Activated T-cell treated with anti-CD3 and anti-CD28 coated beads, Interleukin-2, amount 50 U/mL, for 24 hours (primary cell): ENCODE data around the gene THBS4.

ENCODE experiments used
- DNase-seq: peaks from one replicate; pipeline ENCODE4 v3.0.0-alpha.2; 2020
- H3K27ac Mint-ChIP-seq: 2 replicates; pipeline ENCODE4 v1.8.0; 2020; ENCODE audit warnings: mild to moderate bottlenecking, mixed read lengths
- H3K27me3 Mint-ChIP-seq: 2 replicates; pipeline ENCODE4 v1.8.0; 2020; ENCODE audit warnings: mixed read lengths
- H3K36me3 Mint-ChIP-seq: 2 replicates; pipeline ENCODE4 v1.8.0; 2020; ENCODE audit warnings: low read depth, mixed read lengths
- H3K4me1 Mint-ChIP-seq: 2 replicates; pipeline ENCODE4 v1.8.0; 2020; ENCODE audit warnings: low read depth, mixed read lengths
- H3K4me3 Mint-ChIP-seq: 2 replicates; pipeline ENCODE4 v1.8.0; 2020; ENCODE audit warnings: mild to moderate bottlenecking, moderate library complexity, mixed read lengths
- H3K9me3 Mint-ChIP-seq: 2 replicates; pipeline ENCODE4 v1.8.0; 2020; ENCODE audit warnings: mixed read lengths

The THBS4 gene

GRCh38 chr5:80060966-80061365 lies 25.8 kb downstream of the THBS4 start:
- H3K9me3 Mint-ChIP-seq, result no peaks in the 10 kb centered on the region
- no peak overlapping the region for H3K4me3 Mint-ChIP-seq
- H3K4me1 Mint-ChIP-seq, result peaks cover 8% of the 10 kb centered on the region
- peaks cover 3% of the 10 kb centered on the region for H3K36me3 Mint-ChIP-seq
- no peak for DNase-seq
- no peak overlapping the region for H3K27ac Mint-ChIP-seq
- no peaks in the 10 kb centered on the region for H3K27me3 Mint-ChIP-seq

GRCh38 chr5:80061547-80061946 lies 26.4 kb downstream of the THBS4 start:
- Mint-ChIP-seq H3K27me3 (no peaks in the 10 kb centered on the region), H3K9me3 (no peaks in the 10 kb centered on the region), H3K4me1 (peaks cover 8% of the 10 kb centered on the region), H3K36me3 (peaks cover 3% of the 10 kb centered on the region), H3K27ac (no peak overlapping the region), H3K4me3 (no peak overlapping the region)
- DNase-seq, result no peak

GRCh38 chr5:80064124-80064523 lies 29.0 kb downstream of the THBS4 start:
- H3K27me3 Mint-ChIP-seq, result no peaks in the 10 kb centered on the region
- DNase-seq, result no peak
- H3K4me1 Mint-ChIP-seq, result peaks cover 2% of the 10 kb centered on the region
- H3K4me3 Mint-ChIP-seq, result no peak overlapping the region
- H3K36me3 Mint-ChIP-seq, result peaks cover 3% of the 10 kb centered on the region
- no peak overlapping the region for H3K27ac Mint-ChIP-seq
- no peaks in the 10 kb centered on the region for H3K9me3 Mint-ChIP-seq

DNA sequence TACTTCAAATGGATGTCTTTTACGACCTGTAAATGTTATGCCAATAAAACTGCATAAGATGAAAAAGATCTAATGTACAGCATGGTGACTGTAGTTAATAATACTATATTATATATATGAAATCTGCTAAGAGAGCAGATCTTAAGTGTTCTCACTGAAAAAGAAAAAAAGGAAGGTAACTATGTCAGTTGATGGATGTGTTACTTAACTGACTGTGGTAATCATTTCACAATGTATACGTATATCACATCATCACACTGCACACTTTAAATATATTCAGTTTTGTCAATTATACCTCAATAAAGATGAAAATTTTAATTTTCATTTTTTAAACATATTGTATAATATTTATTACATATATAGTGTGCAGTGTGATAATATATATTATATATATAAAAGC lies 31.9 kb downstream of the THBS4 start:
- Mint-ChIP-seq H3K36me3 (peaks cover 3% of the 10 kb centered on the region), H3K27ac (no peak overlapping the region), H3K27me3 (no peaks in the 10 kb centered on the region), H3K9me3 (no peaks in the 10 kb centered on the region), H3K4me1 (no peaks in the 10 kb centered on the region), H3K4me3 (no peak overlapping the region)
- DNase-seq, result no peak

GRCh38 chr5:80067531-80068245 lies 32.5 kb downstream of the THBS4 start:
- Mint-ChIP-seq H3K36me3 (peaks cover 3% of the 10 kb centered on the region), H3K4me3 (no peak overlapping the region), H3K27me3 (no peaks in the 10 kb centered on the region), H3K9me3 (no peaks in the 10 kb centered on the region), H3K27ac (no peak overlapping the region), H3K4me1 (no peaks in the 10 kb centered on the region)
- DNase-seq, result no peak

DNA sequence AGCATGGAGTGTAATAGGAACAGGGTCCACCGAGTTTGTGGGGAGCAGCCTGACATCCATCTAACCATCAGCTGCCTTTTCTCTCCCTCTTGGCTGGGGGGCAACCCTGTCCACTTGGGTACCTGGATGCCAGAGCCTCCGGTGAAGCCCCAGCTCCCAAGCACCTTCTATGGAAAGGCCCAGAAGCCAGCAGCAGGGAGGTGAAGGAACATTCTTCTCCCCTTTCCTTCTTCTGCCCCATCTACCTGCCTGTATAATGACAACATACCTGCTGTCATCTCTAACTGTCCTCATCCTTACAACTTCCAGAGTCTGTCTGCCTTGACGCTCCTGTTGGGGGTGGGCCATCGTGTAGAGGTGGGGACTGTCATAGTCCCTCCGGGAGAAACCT lies 33.1 kb downstream of the THBS4 start:
- H3K4me3 Mint-ChIP-seq, result no peak overlapping the region
- no peaks in the 10 kb centered on the region for H3K9me3 Mint-ChIP-seq
- H3K4me1 Mint-ChIP-seq, result no peaks in the 10 kb centered on the region
- H3K27me3 Mint-ChIP-seq, result no peaks in the 10 kb centered on the region
- peaks cover 3% of the 10 kb centered on the region for H3K36me3 Mint-ChIP-seq
- no peak overlapping the region for H3K27ac Mint-ChIP-seq
- no peak for DNase-seq

GRCh38 chr5:80068775-80069174 lies 33.6 kb downstream of the THBS4 start:
- H3K4me3 Mint-ChIP-seq, result no peak overlapping the region
- no peaks in the 10 kb centered on the region for H3K27me3 Mint-ChIP-seq
- H3K4me1 Mint-ChIP-seq, result no peaks in the 10 kb centered on the region
- no peak overlapping the region for H3K27ac Mint-ChIP-seq
- no peaks in the 10 kb centered on the region for H3K9me3 Mint-ChIP-seq
- no peak for DNase-seq
- H3K36me3 Mint-ChIP-seq, result no peaks in the 10 kb centered on the region

- Mint-ChIP-seq H3K27me3 (no peaks in the 10 kb centered on the region), H3K4me1 (no peaks in the 10 kb centered on the region), H3K36me3 (no peaks in the 10 kb centered on the region), H3K4me3 (no peak overlapping the region), H3K9me3 (no peaks in the 10 kb centered on the region), H3K27ac (no peak overlapping the region)
- no peak for DNase-seq
These were observed 34.2 kb downstream of the THBS4 start for GRCh38 chr5:80069251-80069800.

DNA sequence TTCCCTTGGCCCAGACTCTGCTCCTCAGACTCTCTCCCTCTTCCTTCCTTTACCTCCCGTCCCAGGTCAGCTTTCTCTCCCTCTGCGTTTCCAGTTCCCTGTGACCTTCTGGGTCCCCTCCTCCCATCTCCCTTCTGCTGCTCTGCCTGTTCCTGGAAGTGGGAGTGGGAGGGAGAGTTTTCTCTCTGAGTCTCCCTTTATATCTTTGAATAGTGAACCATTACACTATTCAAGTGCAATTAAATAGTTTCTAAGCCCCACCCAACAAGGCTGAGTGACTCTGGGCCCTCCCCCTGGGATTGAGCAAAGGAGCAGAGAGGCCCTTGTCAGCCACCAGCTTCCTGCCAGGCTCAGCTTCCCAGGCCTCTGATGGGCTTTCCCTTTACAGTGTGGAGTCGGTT lies 34.8 kb downstream of the THBS4 start:
- H3K27ac Mint-ChIP-seq, result peak overlapping the region; percentile 30
- no peak overlapping the region for H3K4me3 Mint-ChIP-seq
- no peaks in the 10 kb centered on the region for H3K9me3 Mint-ChIP-seq
- DNase-seq, result no peak
- H3K4me1 Mint-ChIP-seq, result no peaks in the 10 kb centered on the region
- H3K27me3 Mint-ChIP-seq, result no peaks in the 10 kb centered on the region
- no peaks in the 10 kb centered on the region for H3K36me3 Mint-ChIP-seq

- no peak overlapping the region for H3K4me3 Mint-ChIP-seq
- H3K27me3 Mint-ChIP-seq, result no peaks in the 10 kb centered on the region
- no peaks in the 10 kb centered on the region for H3K36me3 Mint-ChIP-seq
- no peak overlapping the region for H3K27ac Mint-ChIP-seq
- no peaks in the 10 kb centered on the region for H3K4me1 Mint-ChIP-seq
- DNase-seq, result no peak
- H3K9me3 Mint-ChIP-seq, result no peaks in the 10 kb centered on the region
These were observed 35.3 kb downstream of the THBS4 start for GRCh38 chr5:80070338-80071056.

- Mint-ChIP-seq H3K9me3 (no peaks in the 10 kb centered on the region), H3K4me3 (no peak overlapping the region), H3K27me3 (no peaks in the 10 kb centered on the region), H3K4me1 (no peaks in the 10 kb centered on the region), H3K27ac (no peak overlapping the region), H3K36me3 (no peaks in the 10 kb centered on the region)
- no peak for DNase-seq
These were observed 36.4 kb downstream of the THBS4 start for GRCh38 chr5:80071510-80072021.

- DNase-seq, result no peak
- Mint-ChIP-seq H3K27ac (no peak overlapping the region), H3K27me3 (no peaks in the 10 kb centered on the region), H3K36me3 (no peaks in the 10 kb centered on the region), H3K4me1 (no peaks in the 10 kb centered on the region), H3K9me3 (no peaks in the 10 kb centered on the region), H3K4me3 (no peak overlapping the region)
These were observed 37.2 kb downstream of the THBS4 start for GRCh38 chr5:80072103-80073073.

DNA sequence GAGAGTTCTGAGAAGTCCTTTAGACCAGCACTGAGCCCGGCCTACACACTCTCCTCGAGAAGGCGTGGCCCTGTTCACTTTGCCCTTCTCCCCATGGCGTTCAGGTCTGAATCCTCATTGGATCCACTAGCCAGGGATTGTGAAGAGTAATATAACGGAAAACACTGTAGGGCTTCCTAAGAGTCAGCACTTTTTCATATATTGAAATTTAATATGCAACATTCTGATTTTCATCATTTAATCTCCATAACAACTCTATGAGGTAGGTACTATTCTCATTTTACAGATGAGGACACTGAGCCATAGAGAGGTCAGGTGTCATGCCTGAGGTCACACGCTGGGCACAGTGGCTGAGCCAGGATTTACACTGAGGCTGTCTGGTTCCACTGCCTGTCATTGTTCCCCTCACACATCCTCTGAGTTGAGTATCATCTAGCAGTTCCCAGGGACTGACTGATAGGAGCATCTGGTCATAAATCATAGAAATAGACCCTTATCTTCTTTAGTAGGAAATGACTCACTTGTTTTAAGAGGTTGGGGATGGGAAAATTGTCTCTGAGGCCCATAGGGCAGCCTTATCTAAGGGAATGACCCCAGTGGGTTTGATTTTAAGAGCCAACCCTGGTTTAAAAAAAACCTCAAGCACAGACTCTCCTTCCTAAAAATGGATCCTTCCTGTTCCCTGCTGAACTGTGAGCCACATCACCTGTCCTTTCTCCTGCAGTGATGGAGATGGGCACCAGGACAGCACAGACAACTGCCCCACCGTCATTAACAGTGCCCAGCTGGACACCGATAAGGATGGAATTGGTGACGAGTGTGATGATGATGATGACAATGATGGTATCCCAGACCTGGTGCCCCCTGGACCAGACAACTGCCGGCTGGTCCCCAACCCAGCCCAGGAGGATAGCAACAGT lies 41.2 kb downstream of the THBS4 start:
- Mint-ChIP-seq H3K27ac (no peak overlapping the region), H3K4me3 (no peak overlapping the region), H3K4me1 (no peaks in the 10 kb centered on the region), H3K9me3 (no peaks in the 10 kb centered on the region), H3K27me3 (no peaks in the 10 kb centered on the region), H3K36me3 (no peaks in the 10 kb centered on the region)
- no peak for DNase-seq
